GM12875 (cell line): ENCODE data around the gene ATL3.
"Not testable (repeated sequence)": the region's sequence is repeated elsewhere in the genome, so short reads cannot be mapped to it uniquely, and the experiment has no call there.

Source experiments
- H3K4me3 ChIP-seq: one replicate; pipeline ENCODE4 v1.5.1; 2011; ENCODE audit warnings: low read depth, low read length, control low read depth
- TF ChIP-seq, protein P1 (sequence below): IDR thresholded peaks from 2 replicates; pipeline ENCODE4 v1.5.1; 2011; ENCODE audit warnings: low read depth, mild to moderate bottlenecking, control low read depth, inconsistent platforms, low read length, moderate library complexity, borderline replicate concordance; ENCODE audit not compliant: insufficient read depth

Gene ATL3

GRCh38 chr11:63611395-63611747, 59.8 kb downstream of the ATL3 start:
- H3K4me3 ChIP-seq, result no peak overlapping the region
- TF ChIP-seq, protein P1, sequence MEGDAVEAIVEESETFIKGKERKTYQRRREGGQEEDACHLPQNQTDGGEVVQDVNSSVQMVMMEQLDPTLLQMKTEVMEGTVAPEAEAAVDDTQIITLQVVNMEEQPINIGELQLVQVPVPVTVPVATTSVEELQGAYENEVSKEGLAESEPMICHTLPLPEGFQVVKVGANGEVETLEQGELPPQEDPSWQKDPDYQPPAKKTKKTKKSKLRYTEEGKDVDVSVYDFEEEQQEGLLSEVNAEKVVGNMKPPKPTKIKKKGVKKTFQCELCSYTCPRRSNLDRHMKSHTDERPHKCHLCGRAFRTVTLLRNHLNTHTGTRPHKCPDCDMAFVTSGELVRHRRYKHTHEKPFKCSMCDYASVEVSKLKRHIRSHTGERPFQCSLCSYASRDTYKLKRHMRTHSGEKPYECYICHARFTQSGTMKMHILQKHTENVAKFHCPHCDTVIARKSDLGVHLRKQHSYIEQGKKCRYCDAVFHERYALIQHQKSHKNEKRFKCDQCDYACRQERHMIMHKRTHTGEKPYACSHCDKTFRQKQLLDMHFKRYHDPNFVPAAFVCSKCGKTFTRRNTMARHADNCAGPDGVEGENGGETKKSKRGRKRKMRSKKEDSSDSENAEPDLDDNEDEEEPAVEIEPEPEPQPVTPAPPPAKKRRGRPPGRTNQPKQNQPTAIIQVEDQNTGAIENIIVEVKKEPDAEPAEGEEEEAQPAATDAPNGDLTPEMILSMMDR, result no peak

- no peak overlapping the region for H3K4me3 ChIP-seq
- TF ChIP-seq, protein P1, result no peak
These were observed 60.4 kb downstream of the ATL3 start for GRCh38 chr11:63610604-63611394.

DNA sequence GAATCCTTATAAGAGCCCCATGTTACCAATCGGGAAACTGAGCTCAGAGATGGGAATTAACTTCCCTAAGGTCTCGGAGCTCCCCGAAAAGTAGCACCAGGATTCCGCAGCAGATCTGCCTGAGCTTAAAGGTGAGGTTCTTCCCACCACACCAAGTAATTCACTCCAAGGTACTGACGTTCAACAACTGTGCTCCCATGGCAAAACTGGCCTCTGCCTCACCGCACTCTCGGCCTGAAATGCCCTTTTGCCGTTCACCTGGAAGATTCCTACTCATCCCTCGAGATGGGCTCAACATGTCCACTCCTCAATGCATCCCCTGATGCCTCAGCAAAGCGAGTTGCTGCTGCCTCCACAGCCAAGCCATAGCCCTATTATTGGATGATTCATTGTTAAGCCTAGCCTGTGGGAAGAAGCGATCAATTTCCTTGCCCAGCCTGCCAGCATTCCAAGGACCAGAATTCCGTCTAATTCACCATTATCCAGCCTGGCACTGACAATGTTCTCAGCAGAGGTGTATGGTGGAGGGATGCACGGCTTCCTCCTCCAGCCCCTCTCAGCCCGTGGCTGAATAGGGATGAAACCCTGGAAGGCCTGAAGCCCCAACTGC, 61.1 kb downstream of the ATL3 start:
- H3K4me3 ChIP-seq, result no peak overlapping the region
- TF ChIP-seq, protein P1, result no peak

DNA sequence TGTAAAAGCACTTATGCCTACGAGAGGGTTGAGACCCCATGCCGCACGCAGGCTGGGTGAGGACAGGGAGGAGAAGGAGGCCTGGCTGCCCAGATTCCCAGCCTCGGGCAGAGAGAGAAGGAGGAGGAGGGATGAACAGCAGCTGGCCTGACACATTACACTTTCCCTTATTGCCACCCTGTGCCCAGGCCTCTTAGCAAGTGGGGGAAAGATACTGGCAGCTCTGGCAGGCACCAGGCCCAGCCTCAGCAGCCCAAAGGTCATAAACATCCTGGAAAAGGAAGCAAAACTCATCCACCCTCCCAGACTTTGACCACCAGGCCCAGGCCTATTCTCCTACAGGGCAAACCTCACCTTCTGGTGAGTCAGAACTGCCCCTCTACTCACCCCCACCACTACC, 61.6 kb downstream of the ATL3 start:
- H3K4me3 ChIP-seq, result no peak overlapping the region
- TF ChIP-seq, protein P1, result no peak

GRCh38 chr11:63608353-63609345, 62.5 kb downstream of the ATL3 start:
- TF ChIP-seq, protein P1, result no peak
- H3K4me3 ChIP-seq, result no peak overlapping the region

GRCh38 chr11:63603180-63603518, 68.0 kb downstream of the ATL3 start:
- TF ChIP-seq, protein P1, result no peak
- H3K4me3 ChIP-seq, result no peak overlapping the region

DNA sequence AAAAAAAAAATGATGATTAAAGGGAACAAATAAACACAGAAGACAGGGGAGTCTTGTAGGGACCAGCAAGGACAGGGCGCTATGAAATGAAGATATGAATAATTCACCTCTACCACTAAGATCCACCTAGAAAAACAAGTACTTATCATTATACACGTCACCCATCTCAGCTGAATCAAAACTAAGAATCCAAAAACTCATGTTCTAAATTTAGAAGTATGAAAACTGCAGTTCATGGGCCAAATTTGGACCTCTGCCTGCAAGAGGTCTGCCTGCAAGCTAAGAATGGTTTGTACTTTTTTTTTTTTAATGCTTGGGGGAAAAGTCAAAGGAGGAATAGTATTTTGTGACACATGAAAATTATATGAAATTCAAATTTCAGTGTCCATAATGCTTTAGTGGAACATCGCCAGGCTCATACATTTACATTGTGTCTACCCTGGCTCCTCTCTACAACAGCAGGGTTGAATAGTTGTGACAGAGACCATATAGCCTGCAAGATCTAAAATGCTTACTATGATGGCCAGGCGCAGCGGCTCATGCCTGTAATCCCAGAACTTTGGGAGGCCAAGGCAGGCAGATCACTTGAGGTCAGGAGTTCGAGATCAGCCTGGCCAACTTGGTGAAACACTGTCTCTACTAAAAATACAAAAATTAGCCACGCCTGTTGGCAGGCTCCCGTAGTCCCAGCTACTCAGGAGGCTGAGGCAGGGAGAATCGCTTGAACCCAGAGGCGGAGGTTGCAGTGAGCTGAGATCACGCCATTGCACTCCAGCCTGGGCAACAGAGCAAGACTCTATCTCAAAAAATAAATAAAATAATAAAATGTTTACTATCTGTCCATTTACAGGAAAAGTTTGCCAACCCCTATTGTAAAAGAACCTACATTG, 68.6 kb downstream of the ATL3 start:
- H3K4me3 ChIP-seq, result not testable (repeated sequence)
